RWPE1 (cell line): ENCODE data around the gene YTHDF1.

Experiments used
- CTCF ChIA-PET: fragments of 350-600 bp; sonication (Branson Sonifier 250); formaldehyde crosslinking; extraction: SDS; loops from one replicate; lab custom pipeline; 2021; lab: Yijun Ruan, JAX
- POLR2A ChIA-PET: fragments of 400-600 bp; formaldehyde crosslinking; extraction: SDS; loops from one replicate; lab custom pipeline; 2020; ENCODE audit warnings: antibody characterized with exemption; ENCODE audit not compliant: low non-redundant PET; lab: Yijun Ruan, JAX
- DNase-seq: peaks from one replicate; pipeline ENCODE4 v3.0.0; 2012; ENCODE audit warnings: low spot score
- H3K27ac ChIP-seq: fragments of 450-650 bp; 2 replicates; pipeline ENCODE4 v1.5.1; 2017
- CTCF ChIP-seq: fragments of 450-650 bp; conservative IDR thresholded peaks from 2 replicates; pipeline ENCODE4 v1.5.1; 2017; ENCODE audit warnings: low read depth, mild to moderate bottlenecking

YTHDF1 gene

DNA sequence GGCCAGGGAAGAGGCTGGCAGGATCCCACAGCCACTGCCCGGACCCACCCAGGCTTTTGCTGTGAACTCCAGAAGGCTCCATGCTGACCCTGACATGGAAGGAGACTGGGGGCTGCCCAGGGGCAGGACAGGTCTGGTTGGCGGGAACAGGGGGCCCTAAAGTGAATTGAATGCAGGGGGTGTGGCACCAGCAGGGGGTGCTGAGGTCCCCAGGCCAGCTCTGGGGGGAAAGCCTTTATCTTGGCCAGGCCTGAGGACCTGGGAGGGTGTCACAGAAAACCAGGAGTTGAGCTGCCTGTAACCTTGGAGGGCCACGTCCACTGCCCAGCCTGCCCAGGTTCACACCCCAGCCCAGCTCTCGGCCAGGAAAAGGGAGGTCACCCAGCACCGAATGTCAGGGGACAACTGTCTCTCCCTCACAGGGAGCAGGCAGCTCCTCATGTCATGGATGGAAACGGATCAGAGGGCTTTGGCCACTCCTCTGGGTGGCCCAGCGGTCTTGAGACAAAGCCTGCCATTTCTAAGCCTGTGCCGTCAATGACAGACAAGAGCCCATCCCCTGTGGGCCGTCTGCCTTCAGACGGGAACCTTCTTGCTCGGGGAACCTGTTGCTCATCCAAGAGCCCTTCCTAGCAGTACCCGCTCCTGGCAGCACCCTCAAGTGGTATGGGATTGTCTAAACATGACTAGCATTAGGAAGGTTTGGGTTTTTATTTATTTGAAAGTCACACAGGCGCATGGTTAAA, 2.9 kb upstream of the YTHDF1 start:
- ChIA-PET POLR2A (no interaction called here), CTCF (interaction anchor here (0.6 to 1.2 kb wide), 7 partner anchors 9 to 277 kb away, joined by 3 to 5 read pairs (median 3); no protein-coding TSS in a partner anchor)
- no peak overlapping the region for H3K27ac ChIP-seq
- no peak for DNase-seq
- no peak for TF ChIP-seq CTCF

- peak overlapping the region; percentile 78 for H3K27ac ChIP-seq
- no peak for DNase-seq
- ChIA-PET POLR2A (no interaction called here), CTCF (interaction anchor here (1.0 to 1.2 kb wide), 2 partner anchors 17 to 164 kb away, joined by 4 read pairs; no protein-coding TSS in a partner anchor)
- no peak for TF ChIP-seq CTCF
Observed at GRCh38 chr20:63217706-63218105, 1.8 kb upstream of the YTHDF1 start.

DNA sequence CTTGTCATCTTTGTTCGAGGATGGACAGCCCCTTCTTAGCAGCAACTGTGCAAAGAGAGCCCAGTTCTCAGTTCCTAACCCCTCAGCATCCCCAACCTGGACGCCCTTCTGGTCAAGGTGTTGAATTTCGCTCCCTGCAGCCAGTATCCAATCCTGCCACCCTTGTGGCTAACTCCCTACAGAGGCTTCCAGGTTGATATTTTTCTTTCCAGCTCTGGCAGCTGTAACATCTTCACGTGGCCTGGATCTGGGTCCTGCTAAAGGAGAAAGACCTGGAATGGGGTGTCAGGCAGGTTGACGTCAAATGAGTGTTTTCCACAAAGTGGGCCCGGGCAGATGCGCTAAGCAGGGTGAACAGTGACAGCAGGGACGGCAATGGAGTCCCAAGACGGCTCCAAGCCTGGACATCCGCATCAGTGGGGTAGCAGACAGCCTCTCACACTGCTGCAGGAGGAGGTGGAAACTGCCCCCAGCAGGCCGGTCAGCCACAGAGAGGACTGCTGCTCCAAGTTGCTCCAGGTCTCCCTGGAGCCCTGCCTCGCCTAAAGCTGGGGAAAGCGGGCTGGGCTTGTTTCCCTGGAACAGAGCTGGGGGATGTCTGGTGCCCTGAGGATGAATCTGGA, 1.0 kb upstream of the YTHDF1 start:
- H3K27ac ChIP-seq = peak overlapping the region; percentile 78
- POLR2A ChIA-PET = no interaction called here
- CTCF ChIA-PET = interaction anchor here (1.0 to 3.6 kb wide), 4 partner anchors 17 to 165 kb away, joined by 3 to 19 read pairs (median 4); no protein-coding TSS in a partner anchor

GRCh38 chr20:63215101-63216040, 560 bp downstream of the YTHDF1 start:
- DNase-seq = peak; percentile 88
- peak; percentile 80 for TF ChIP-seq CTCF
- POLR2A ChIA-PET = interaction anchor here (0.6 to 1.1 kb wide), 2 partner anchors 37 to 41 kb away, joined by 3 read pairs; no protein-coding TSS in a partner anchor
- H3K27ac ChIP-seq = peak overlapping the region; percentile 78
- CTCF ChIA-PET = interaction anchor here (0.6 to 5.2 kb wide), 17 partner anchors 8 to 161 kb away, joined by 3 to 46 read pairs (median 5); partner anchors contain the start of gene ARFGAP1

More for the DNA sequence above, 1.0 kb upstream of the YTHDF1 start:
- no peak for TF ChIP-seq CTCF
- DNase-seq = no peak

DNA sequence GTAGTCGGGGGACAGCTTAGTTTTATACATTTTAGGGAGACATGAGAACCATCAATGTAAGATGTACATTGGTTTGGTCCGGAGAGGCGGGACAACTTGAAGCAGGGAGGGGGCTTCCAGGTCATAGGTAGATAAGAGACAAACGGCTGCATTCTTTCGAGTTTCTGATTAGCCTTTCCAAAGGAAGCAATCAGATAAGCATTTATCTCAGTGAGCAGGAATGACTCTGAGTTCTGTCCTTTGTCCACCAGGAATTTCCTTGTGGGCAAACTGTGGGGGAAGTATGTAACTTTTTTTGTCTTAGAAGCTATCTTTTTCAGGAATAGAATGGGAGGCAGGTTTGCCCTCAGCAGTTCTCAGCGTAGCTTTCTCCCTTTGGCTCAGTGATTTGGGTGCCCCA, 1.4 kb downstream of the YTHDF1 start:
- no peak for TF ChIP-seq CTCF
- ChIA-PET POLR2A (interaction anchor here (1.1 kb wide), 1 partner anchor 38 kb away, joined by 3 read pairs; no protein-coding TSS in a partner anchor), CTCF (interaction anchor here (0.9 to 5.2 kb wide), 10 partner anchors 8 to 158 kb away, joined by 3 to 46 read pairs (median 8); partner anchors contain the start of gene ARFGAP1)
- no peak for DNase-seq
- no peak overlapping the region for H3K27ac ChIP-seq
